Measurements from ENCODE around the gene CCDC7.
"Not testable (repeated sequence)": the region's sequence is repeated elsewhere in the genome, so short reads cannot be mapped to it uniquely, and the experiment has no call there.

CCDC7 gene

GRCh38 chr10:32887481-32887880 lies 441.5 kb downstream of the CCDC7 start:
- no peak for DNase-seq (ENCODE audit: low spot score)

GRCh38 chr10:32888161-32888927 lies 442.4 kb downstream of the CCDC7 start:
- DNase-seq (ENCODE audit: low spot score), result no peak

GRCh38 chr10:32889631-32890212 lies 443.8 kb downstream of the CCDC7 start:
- DNase-seq (ENCODE audit: low spot score), result no peak

GRCh38 chr10:32890444-32890843 lies 444.5 kb downstream of the CCDC7 start:
- no peak for DNase-seq (ENCODE audit: low spot score)

GRCh38 chr10:32891261-32891660 lies 445.3 kb downstream of the CCDC7 start:
- DNase-seq (ENCODE audit: low spot score), result no peak

GRCh38 chr10:32893434-32893833 lies 447.5 kb downstream of the CCDC7 start:
- DNase-seq (ENCODE audit: low spot score), result no peak

GRCh38 chr10:32893916-32894664 lies 448.1 kb downstream of the CCDC7 start:
- no peak for DNase-seq (ENCODE audit: low spot score)

- not testable (repeated sequence) for DNase-seq (ENCODE audit: low spot score)
Observed at GRCh38 chr10:32895200-32895968, 449.4 kb downstream of the CCDC7 start.

GRCh38 chr10:32901815-32902214 lies 455.9 kb downstream of the CCDC7 start:
- no peak for DNase-seq (ENCODE audit: low spot score)

GRCh38 chr10:32905466-32905865 lies 459.5 kb downstream of the CCDC7 start:
- DNase-seq (ENCODE audit: low spot score), result no peak

- no peak for DNase-seq (ENCODE audit: low spot score)
Observed at GRCh38 chr10:32906595-32906994, 460.7 kb downstream of the CCDC7 start.

GRCh38 chr10:32909456-32909855 lies 463.5 kb downstream of the CCDC7 start:
- DNase-seq (ENCODE audit: low spot score), result no peak

GRCh38 chr10:32909970-32910369 lies 464.0 kb downstream of the CCDC7 start:
- DNase-seq (ENCODE audit: low spot score), result not testable (repeated sequence)

- DNase-seq (ENCODE audit: low spot score), result no peak
Observed at GRCh38 chr10:32911285-32912016, 465.5 kb downstream of the CCDC7 start.

- not testable (repeated sequence) for DNase-seq (ENCODE audit: low spot score)
Observed at GRCh38 chr10:32917817-32918216, 471.9 kb downstream of the CCDC7 start.

- DNase-seq (ENCODE audit: low spot score), result peak; percentile 70
Observed at GRCh38 chr10:32922170-32922569, 476.2 kb downstream of the CCDC7 start.

- peak; percentile 28 for DNase-seq (ENCODE audit: low spot score)
Observed at GRCh38 chr10:32923134-32923533, 477.2 kb downstream of the CCDC7 start.

GRCh38 chr10:32923849-32924248 lies 477.9 kb downstream of the CCDC7 start:
- peak; percentile 49 for DNase-seq (ENCODE audit: low spot score)

Data from hematopoietic multipotent progenitor cell treated with erythropoietin and hydrocortisone succinate and interleukin-3 and kit ligand, for 17 days (in vitro differentiated cells).